HG03442 (cell line): ENCODE data around the gene SLC9A5.

Source experiments
- ATAC-seq: cut with Tn5 transposase; IDR thresholded peaks from one replicate; pipeline ENCODE4 v1.9.1; 2021; ENCODE audit warnings: mild to moderate bottlenecking, moderate library complexity; ENCODE audit not compliant: unreplicated experiment

Gene SLC9A5

DNA sequence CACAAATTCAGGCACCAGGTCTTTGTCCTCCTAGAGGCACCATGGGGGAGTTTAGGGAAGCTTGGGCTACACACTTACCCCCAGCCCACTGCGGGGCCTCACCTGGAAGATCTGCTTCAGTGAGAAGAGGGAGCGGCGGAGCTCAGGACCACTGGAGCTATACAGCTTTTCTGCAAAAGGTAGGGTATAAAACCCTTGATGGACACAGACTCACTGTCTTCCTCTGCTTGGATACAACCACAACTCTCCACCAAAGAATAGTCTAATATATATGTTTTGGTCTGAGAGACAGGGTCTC, 10.6 kb upstream of the SLC9A5 start:
- ATAC-seq: no peak

GRCh38 chr16:67238806-67239470, 9.8 kb upstream of the SLC9A5 start:
- ATAC-seq: no peak

DNA sequence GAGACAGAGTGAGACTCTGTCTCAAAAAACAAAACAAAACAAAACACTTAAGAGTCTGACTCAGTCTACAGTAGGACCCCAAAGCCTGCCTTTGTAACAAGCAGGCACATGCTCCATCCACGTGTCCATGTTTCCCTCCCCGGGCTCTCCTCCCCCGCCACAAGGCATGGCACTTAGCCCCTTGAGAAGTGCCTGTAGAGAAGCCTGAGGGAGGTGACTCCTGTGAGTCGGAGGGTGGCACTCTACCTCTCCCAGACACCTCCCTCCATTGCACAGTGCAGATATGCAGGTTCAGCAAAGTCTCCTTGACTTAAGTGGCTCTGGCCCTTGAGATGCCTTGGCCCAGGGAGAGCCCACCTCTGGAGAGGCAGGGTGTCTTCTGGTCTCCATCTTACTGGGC, 8.3 kb upstream of the SLC9A5 start:
- no peak for ATAC-seq

DNA sequence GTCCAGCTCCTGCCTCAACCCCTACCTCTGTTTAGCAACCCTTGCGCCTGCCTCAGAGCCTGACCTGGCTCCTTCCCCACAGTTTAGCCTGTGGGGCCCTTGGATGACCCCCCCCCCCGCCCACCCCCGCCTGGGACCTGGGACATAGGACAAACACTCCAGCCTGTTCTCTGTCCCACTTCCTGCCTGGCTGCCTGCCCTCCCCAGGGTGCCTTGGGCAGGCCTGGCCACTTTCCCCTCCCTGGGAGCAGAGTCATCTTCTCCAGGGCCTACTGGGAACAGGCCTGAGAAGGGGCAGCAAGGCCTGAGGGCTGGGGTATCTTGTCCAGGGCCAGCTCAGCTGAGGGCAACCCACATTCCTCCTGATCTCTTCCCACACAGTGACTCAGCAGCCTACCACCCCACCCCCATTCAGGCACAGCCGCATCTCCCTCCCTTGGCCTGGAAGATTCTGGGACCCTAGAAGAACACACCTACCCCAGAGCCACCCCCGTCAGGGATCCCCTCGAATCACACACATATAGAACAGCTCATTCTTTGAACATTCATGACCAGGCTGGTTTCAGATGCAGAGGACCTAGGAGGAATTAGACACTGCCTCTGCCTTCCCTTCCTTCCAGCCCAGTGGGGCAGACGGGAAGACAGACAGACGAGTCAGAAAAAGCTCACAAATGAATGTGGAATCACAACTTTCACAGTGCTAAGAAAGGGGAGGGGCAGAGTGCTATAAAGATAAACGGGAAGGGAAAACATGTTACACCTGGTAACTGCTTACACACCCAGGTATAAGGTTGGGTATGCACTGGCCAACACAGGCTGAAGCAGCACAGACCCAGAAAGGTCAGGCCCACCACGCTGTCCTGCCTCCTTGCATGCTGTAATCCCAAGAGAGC, 7.5 kb upstream of the SLC9A5 start:
- ATAC-seq: no peak

- no peak for ATAC-seq
Measured at GRCh38 chr16:67242138-67242730, 6.5 kb upstream of the SLC9A5 start.

GRCh38 chr16:67243481-67243880, 5.3 kb upstream of the SLC9A5 start:
- ATAC-seq: no peak

DNA sequence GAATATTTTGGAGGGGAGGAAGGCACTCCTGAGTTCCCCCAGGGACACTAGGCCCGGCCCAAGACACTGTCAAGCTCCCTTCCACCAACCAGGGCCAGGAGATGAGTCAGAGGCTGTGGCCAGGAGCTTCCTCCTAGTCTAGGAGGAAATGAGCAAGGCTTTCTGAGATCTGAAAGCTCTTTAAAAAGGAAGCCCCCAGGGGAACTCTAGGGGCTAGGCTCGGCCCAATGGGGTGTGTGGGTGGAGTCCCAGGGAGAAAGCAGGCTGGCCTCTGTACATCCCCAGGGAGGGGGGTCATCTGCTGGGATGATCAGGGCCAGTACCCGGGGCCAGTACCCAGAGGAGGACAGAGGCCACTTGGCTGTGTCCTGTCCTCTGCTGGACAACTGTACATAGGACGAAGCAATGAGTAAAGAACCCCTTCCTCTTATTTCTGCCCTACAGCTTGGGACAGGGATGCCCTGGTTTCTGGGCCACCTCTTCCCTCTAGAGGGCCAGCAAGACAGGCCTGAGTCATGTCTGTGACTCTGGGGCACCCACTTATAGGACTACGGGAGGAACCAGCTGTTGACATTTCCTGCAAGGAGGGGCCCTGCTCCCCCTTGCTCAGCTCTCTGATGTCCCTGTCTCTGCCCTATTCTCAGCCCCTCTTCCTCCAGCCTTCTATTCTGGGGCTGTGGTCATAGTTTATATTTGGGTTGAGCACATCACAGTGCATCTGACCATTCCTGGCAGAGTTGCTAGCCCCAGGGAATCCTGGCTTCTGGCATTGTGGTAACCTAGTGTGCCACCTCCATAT, 4.2 kb upstream of the SLC9A5 start:
- ATAC-seq: peak; percentile 49

- ATAC-seq: no peak
Measured at GRCh38 chr16:67245186-67245585, 3.6 kb upstream of the SLC9A5 start.

- ATAC-seq: no peak
Measured at GRCh38 chr16:67245674-67246080, 3.1 kb upstream of the SLC9A5 start.

- ATAC-seq: peak; percentile 18
Measured at GRCh38 chr16:67246081-67246755, 2.6 kb upstream of the SLC9A5 start.

DNA sequence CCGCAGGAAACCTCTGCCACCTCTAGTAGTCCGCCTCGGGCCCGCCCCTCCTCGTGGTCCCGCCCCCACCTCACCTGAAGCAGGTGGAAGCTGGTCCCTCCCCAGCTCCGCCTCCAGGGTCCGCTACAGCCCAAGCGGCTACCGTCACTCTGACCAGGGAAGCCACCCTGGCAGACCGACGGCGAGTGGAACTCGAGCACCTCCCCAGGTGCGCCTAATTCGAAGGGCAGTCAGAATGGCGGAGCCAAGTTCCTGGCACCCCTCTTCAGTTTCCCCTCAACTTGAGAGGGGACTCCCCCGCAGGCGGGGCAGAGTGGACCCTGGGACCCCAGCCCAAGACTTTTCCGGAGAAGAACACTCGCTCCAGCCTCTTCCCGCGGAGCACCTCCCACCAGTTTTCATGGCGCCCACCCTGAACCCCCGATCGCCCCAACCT, 2.0 kb upstream of the SLC9A5 start:
- ATAC-seq: peak; percentile 2

DNA sequence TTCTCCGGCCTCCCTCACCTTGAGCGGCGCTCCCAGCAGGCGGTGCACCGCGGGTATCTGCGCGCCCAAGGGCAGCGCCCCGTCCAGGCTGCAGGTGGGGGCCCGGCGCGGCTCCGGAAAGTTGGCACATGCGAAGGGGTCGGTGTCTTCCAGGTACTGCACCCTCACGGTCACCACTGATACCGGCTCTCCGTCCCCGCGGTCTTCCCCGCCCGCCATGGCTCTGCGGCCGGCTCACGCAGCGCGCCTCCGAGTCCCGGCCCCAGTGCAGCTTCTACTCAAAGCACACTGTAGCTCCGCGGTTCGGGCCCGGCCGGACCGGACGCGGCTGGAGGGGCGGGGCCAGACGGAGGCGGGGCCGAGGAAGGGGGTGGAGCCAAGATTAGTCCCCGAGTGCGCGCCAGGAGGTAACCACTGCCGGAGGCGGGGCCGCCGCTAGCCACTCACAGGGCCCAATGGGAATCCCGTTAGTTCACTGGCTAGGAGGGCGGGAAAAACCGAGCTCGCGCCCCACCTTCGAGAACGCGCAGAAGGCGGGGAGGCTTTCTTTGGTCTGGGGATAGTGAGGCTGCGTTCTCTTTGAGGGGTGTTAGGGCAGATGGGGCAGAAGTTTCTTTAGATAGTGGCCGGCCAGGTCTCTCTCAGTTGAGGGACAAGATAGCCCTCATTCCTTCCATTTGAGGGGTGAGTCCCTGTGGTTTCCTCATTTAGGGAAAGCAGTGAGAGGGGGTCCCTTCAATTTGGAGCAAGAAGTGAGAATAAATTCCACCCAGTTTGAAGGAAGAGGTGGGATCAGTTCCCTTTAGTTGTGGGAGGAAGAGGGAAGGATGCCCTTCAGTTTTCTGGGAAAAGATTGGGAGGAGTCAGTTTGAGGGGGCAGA, 1.3 kb upstream of the SLC9A5 start, which contains the start of gene FHOD1:
Gene FHOD1 (minus strand): TSS at position 290 of the 881 bp plus-strand sequence. CDS start 71 bp downstream, at position 219.
- peak; percentile 37 for ATAC-seq

DNA sequence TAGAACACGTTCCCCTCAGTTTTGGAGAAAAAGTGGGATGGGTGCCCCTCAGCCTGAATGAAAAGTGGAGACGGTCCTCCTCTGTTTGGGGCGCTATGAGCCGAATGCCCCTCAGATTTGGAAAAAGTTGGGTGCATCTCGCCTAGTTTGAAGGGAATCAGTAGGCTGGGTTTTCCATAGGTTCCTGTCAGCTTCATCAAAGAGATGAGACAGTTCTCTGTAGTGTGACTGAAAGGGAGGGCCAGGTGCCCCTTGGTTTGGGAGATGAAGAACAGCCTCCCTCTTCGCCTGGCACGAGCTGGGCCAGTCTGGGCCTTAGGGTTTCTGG, 742 bp upstream of the SLC9A5 start:
- no peak for ATAC-seq

- no peak for ATAC-seq
Measured at GRCh38 chr16:67249178-67250044, 632 bp downstream of the SLC9A5 start.

DNA sequence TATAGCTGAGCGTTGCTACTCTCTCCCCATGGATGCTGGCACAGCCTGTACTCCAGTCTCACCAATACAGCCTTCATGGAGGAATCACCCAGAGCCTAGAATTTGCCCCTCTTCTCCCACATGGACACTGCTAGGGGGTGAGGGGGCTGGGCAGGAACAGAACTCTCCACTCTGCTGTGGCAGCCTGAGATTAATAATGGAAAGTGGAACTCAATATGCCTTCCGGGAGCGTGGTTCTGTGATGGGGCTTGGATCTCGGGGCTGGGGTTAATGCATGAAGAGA, 1.2 kb downstream of the SLC9A5 start:
- ATAC-seq: no peak

- no peak for ATAC-seq
Measured at GRCh38 chr16:67252609-67253497, 4.1 kb downstream of the SLC9A5 start.

DNA sequence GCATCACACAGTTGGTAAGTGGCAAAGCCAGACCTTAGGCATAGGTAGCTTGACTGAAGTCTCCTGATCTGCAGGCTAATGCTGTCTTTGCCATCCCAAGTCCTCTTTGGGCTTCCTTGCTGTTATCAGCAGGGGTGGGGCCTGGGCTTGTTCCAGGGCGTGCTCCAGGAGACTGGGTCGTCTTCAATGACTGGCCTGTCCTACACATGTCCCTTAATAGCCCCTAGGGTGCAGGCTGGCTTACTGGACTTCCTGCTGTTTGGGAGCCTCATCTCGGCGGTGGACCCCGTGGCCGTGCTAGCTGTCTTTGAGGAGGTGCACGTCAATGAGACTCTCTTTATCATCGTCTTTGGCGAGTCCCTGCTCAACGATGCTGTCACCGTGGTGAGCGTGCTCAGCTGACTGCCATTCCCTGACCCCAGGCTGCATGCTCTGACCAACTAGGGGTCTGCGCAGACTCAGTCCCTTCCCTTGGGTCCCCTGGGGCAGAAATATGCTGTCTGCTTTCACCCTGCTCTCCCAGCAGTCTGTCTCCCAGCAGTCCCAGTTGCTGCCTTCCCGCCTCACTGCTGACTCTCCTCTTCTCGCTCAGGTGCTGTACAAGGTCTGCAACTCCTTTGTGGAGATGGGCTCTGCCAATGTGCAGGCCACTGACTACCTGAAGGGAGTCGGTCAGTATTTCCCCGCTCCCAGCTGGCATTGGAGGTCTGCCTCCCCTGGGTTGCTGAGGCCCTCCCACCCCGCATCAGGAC, 6.2 kb downstream of the SLC9A5 start:
- ATAC-seq: no peak
